Heart left ventricle (tissue), 13 donors: ENCODE results near the gene RAP1GAP.

Experiments used
- POLR2A ChIP-seq, 2 donors: fragments of 450-650 bp; IDR thresholded peaks; one replicate each; pipeline ENCODE4 v1.6.1; 2017; ENCODE audit warnings: antibody characterized with exemption in 2 of 2, mild to moderate bottlenecking in 2 of 2, moderate library complexity in 2 of 2
- TF ChIP-seq, protein P1 (sequence below), 12 donors: fragments of 200-600 bp; sonication (generic) in 4 of 12; IDR thresholded peaks; one replicate each; pipeline versions ENCODE4 v1.5.0 to v1.8.0; 2018 to 2022; ENCODE audit warnings: antibody characterized with exemption in 12 of 12, mild to moderate bottlenecking in 5 of 12
- donor health status: ischemic (EF 13 %, LVEDD 7.1; RV severe dilation, severe dysfunction).
- donor health status: DM: no; HTN: yes; CAD: no.
- donor health status: DM: no; HTN: no; CAD: no.
- donor health status: ischemic (EF 25% LVEDD 6.9; RV normal size, moderate dysfunction).
- donor health status: ischemic (EF 25% LVEDD 5.7; RV mildly dilated, moderate dysfunction).
- donor health status: ischemic (EF 35%, LVEDD 5.7; RV mildly dilated, moderate dysfunction).
- donor health status: nonischemic (EF 11% LVEDD 7.7; RV severe dilation, severe dysfunction).
- donor health status: DM: yes; HTN: yes; CAD: no.
- donor health status: PGD.
- donor health status: ischemic (EF 29% LVEDD 5.4; RV normal size, mild dysfunction).
- donor health status: nonischemic (EF 23%, LVEDD 6.1; RV moderate dilation, normal function).

DNA sequence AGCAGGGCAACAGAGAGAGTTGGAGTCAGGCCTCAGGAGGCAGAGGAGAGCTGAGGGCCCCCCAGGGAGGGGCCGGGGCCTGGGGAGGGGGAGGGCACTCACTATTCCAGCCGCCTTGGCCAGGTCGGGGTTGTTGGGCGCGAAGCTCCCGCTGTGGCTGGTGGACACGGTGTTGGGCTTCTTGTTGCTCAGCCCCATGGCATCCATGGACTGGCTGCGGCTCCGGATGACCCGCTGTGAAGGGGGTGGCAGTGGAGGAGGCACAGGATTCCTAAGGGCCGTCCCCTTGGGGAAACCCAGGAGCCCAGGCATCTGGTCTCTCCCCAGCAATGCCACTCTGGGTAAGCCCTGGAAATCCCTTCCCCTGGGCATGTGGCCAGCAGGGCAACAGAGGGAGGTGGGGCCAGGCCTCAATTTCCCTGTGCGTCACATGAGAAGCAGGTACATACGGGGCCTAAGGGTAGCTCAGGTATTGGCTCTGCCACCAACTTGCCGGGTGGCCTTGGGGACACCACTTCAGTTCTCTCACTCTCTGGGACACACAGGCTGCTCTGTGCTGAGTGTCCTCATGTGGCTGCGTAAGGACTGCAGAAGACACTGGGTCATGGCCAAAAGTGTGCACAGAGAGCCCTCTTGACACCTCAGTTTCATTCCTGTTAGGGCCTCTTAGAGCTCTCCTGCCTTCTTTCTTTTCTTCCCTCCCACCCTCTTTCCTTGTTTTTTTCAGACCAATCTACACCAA is 63.0 kb downstream of the RAP1GAP start:
- TF ChIP-seq, protein P1, sequence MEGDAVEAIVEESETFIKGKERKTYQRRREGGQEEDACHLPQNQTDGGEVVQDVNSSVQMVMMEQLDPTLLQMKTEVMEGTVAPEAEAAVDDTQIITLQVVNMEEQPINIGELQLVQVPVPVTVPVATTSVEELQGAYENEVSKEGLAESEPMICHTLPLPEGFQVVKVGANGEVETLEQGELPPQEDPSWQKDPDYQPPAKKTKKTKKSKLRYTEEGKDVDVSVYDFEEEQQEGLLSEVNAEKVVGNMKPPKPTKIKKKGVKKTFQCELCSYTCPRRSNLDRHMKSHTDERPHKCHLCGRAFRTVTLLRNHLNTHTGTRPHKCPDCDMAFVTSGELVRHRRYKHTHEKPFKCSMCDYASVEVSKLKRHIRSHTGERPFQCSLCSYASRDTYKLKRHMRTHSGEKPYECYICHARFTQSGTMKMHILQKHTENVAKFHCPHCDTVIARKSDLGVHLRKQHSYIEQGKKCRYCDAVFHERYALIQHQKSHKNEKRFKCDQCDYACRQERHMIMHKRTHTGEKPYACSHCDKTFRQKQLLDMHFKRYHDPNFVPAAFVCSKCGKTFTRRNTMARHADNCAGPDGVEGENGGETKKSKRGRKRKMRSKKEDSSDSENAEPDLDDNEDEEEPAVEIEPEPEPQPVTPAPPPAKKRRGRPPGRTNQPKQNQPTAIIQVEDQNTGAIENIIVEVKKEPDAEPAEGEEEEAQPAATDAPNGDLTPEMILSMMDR (IDR thresholded peaks at IDR 0.05), result no peak
- no peak for TF ChIP-seq POLR2A (IDR thresholded peaks at IDR 0.05)
